ENCODE measurements around the gene BCAR3. TPM values are rescaled to one million over a fixed set of nuclear protein-coding genes. Genes with fewer than 3 reads are reported as not detected.

BCAR3 gene
- total RNA-seq, 4 donors from 2014 or later, result 22.3 to 98.7 (median 28.3) TPM

DNA sequence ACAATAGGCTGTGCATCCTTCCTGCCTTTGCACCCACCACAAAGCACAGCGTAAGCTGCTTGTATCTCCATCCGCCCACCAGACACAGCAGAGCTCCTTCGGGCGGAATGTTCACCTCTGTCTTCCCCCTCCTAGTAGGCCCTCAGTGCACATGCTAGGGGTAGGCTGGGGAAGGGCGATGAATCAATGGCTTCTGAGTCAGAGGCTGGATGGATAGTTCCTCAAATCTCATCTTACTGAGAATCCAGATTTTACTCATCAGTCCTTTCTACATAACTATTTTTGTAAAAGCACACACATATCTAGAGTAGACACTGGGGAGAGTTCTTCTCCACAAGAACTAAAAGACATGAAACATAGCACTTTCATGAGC lies 73.8 kb downstream of the BCAR3 start:
- TF ChIP-seq, protein P1, sequence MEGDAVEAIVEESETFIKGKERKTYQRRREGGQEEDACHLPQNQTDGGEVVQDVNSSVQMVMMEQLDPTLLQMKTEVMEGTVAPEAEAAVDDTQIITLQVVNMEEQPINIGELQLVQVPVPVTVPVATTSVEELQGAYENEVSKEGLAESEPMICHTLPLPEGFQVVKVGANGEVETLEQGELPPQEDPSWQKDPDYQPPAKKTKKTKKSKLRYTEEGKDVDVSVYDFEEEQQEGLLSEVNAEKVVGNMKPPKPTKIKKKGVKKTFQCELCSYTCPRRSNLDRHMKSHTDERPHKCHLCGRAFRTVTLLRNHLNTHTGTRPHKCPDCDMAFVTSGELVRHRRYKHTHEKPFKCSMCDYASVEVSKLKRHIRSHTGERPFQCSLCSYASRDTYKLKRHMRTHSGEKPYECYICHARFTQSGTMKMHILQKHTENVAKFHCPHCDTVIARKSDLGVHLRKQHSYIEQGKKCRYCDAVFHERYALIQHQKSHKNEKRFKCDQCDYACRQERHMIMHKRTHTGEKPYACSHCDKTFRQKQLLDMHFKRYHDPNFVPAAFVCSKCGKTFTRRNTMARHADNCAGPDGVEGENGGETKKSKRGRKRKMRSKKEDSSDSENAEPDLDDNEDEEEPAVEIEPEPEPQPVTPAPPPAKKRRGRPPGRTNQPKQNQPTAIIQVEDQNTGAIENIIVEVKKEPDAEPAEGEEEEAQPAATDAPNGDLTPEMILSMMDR (IDR thresholded peaks at IDR 0.05; ENCODE audit: low read depth), result no peak

DNA sequence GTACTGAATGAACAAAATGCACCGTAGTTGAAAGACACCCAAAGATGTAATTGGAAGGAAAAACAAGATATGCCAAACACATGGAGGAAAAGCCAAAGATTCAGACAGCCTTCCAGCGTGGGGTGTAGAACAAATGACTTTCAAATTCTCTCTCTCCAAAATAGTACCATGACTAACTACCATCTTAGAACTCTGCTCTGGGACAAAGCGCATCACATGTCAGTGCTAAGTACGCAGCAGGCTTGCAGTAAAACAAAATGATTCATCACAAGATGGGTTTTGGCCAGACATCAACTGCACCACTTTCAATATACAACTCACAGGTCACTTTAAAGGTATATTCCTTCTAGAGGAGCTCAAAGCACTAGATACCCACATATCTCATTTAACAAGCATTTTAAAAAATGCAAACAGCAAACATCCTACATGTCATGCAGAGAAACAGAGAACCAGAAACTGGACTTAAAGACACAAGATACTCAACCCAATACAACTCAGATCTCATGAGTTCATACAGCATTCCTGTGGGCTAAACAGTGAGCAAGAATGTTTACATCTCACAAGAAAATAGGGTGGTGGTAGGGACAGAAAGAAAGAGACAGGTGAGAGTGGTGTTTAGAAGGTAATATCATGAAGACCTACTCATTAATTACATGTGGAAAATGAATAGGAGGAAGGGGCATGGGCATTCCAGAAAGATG lies 75.7 kb downstream of the BCAR3 start:
- TF ChIP-seq, protein P1 (IDR thresholded peaks at IDR 0.05; ENCODE audit: low read depth), result no peak

DNA sequence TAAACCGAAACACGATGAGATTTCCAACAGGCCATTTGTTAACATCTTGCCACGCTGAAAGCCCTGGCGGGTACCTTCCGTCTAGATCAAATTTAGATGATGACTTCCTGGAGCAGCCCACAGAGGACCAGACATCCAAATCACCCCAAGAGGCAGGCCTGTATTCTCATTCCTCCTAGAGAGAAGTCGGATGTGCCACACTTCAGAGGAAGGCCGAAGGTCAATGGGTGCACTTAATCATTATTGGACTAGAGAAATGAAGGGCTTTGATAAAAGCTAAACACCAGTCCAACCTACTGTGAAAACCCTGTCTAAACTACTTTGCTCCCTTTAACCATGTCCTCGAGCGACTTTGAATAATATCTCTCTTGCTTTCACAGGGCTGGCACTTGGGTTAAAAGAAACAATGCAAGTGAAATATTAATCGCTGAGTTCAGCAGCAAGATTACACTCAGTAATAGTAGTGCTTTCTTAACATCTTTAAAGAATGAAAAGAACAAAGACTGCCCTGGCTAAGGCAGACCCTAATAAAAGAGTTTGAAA lies 76.5 kb downstream of the BCAR3 start:
- TF ChIP-seq, protein P1 (IDR thresholded peaks at IDR 0.05; ENCODE audit: low read depth), result no peak

DNA sequence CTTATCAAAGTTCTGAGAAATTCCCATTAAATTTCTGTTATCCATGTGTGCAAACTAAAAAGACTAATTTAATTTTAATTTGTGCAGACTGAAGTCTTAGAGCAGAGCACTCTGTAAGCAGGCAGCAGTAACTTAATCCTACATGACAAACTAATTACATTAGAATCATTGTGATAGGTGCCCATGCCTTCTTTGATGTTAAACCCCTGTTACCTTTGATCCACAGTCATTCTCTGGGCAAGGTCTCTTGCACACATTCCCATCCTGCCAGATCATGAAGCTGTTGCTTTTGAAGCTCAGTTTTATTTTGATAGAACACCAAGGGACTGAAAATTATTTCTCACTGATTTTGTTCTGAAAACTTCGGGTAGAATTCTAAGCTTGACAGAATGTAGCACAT lies 77.2 kb downstream of the BCAR3 start:
- TF ChIP-seq, protein P1 (IDR thresholded peaks at IDR 0.05; ENCODE audit: low read depth), result no peak

GRCh38 chr1:93603601-93604000 lies 78.0 kb downstream of the BCAR3 start:
- TF ChIP-seq, protein P1 (IDR thresholded peaks at IDR 0.05; ENCODE audit: low read depth), result no peak

GRCh38 chr1:93603106-93603505 lies 78.5 kb downstream of the BCAR3 start:
- TF ChIP-seq, protein P1 (IDR thresholded peaks at IDR 0.05; ENCODE audit: low read depth), result no peak

GRCh38 chr1:93602101-93602500 lies 79.5 kb downstream of the BCAR3 start:
- TF ChIP-seq, protein P1 (IDR thresholded peaks at IDR 0.05; ENCODE audit: low read depth), result no peak

All from subcutaneous adipose tissue (tissue), 4 donors.